ENCODE results near the gene PCNA.

Gene PCNA

GRCh38 chr20:5148581-5148980 lies 28.8 kb upstream of the PCNA start:
- Histone ChIP-seq H3K9me3 (replicated peaks in 1 of 11) (no peaks in the 10 kb centered on the region), H3K27ac (no peak overlapping the region), H3K27me3 (no peaks in the 10 kb centered on the region), H3K9ac (no peak overlapping the region), H3K4me1 (peaks cover 29 to 78% (median 50%) of the 10 kb centered on the region in 10 experiments; a peak in 19 of 20 replicates), H3K4me2 (0 out of 22 replicates have a peak overlapping the region, but pooled peaks of 1 of the 11 experiments have one; percentile 4), H3K4me3 (no peak overlapping the region), H3K36me3 (peaks cover 0 to 22% (median 8%) of the 10 kb centered on the region in 11 experiments; a peak in 14 of 22 replicates), H4K20me1 (peaks cover 6 to 95% (median 30%) of the 10 kb centered on the region in 11 experiments; a peak in 13 of 22 replicates)
- no peak for TF ChIP-seq Cebpa-rat (IDR thresholded peaks at IDR 0.05)

DNA sequence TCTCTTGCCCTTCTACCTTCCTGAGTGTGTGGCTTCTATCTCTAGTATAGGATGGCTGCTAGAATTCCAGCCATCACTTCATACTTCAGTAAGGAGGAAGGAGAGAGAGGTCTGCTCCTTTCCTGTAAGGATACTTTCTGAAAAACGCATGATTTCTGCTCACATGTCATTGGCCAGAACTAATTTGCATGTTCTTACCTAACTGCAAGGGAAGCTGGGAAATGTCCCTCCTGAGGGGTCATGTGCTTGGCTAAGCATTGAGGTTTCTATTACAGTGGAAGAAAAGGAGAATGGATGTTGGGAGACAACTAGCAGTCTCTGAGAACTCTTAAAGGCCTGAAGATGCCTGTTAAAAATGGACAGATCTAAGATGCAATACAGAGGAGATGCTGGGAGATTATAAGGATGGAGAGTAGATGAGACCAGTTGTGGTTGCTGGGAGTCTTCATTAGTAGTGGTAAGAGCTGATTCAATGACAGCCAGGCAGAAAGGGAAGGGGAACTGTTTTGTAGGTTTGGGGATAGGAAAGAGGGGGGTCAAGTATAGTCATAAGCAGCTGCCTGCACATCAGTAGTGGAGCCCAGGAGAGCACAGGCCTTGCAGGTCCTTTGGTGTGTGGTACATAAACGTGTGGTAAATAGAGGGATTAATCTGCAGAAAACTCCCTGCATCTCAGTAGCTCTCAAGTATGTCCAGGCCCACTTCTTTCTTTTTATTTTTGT lies 27.3 kb upstream of the PCNA start:
- TF ChIP-seq Cebpa-rat (IDR thresholded peaks at IDR 0.05), result no peak
- H3K4me3 ChIP-seq, result no peak overlapping the region
- peaks cover 6 to 95% (median 33%) of the 10 kb centered on the region in 11 experiments; a peak in 14 of 22 replicates for H4K20me1 ChIP-seq
- H3K27ac ChIP-seq, result no peak overlapping the region
- no peak overlapping the region for H3K9ac ChIP-seq
- peaks cover 23 to 78% (median 46%) of the 10 kb centered on the region in 10 experiments; a peak in 19 of 20 replicates for H3K4me1 ChIP-seq
- peaks cover 0 to 19% (median 4%) of the 10 kb centered on the region in 11 experiments; a peak in 11 of 22 replicates for H3K36me3 ChIP-seq
- no peaks in the 10 kb centered on the region for H3K27me3 ChIP-seq
- peak overlapping the region in 7 of 11 experiments; percentile 3 to 68 (median 43); a peak in 11 of 22 replicates for H3K4me2 ChIP-seq
- no peaks in the 10 kb centered on the region for H3K9me3 ChIP-seq (replicated peaks in 1 of 11)

DNA sequence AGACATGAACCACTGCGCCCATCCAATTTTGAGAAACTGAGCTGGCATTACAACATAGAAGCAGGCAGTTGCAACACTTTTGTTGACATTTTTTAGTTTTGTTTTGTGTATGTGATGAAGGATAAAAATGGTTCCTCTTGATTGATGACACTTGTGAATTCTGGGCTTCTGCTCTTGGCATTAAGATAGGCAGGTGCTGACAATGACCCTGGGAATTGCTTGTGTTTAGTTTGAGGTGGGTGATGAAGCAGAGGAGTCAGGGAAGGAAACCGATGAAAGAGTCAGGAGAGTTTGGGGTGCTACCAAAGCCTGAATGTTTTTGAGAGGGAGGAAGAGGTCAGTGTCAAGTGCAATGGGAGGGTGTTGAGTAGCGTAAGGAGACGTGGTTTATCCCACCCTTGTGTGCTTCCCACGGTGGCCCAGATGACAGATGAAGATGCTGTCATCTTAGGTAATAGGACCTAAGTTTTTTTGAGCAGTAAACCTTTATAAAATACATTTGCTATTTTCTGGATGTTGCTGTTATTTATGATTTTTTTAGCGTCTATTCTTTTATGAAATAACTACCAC lies 26.4 kb upstream of the PCNA start:
- TF ChIP-seq Cebpa-rat (IDR thresholded peaks at IDR 0.05), result no peak
- Histone ChIP-seq H3K4me2 (peak overlapping the region in 10 of 11 experiments; percentile 0 to 70 (median 20); a peak in 12 of 22 replicates), H3K27ac (peak overlapping the region in 1 of 11 experiments; percentile 18; a peak in 1 of 22 replicates), H3K27me3 (no peaks in the 10 kb centered on the region), H3K9me3 (replicated peaks in 1 of 11) (no peaks in the 10 kb centered on the region), H3K4me3 (no peak overlapping the region), H3K4me1 (peaks cover 19 to 79% (median 42%) of the 10 kb centered on the region in 10 experiments; a peak in 19 of 20 replicates), H3K36me3 (peaks cover 0 to 19% (median 4%) of the 10 kb centered on the region in 11 experiments; a peak in 11 of 22 replicates), H3K9ac (no peak overlapping the region), H4K20me1 (peaks cover 11 to 96% (median 36%) of the 10 kb centered on the region in 11 experiments; a peak in 14 of 22 replicates)

GRCh38 chr20:5145365-5146098 lies 25.8 kb upstream of the PCNA start:
- Histone ChIP-seq H3K4me3 (no peak overlapping the region), H3K9ac (no peak overlapping the region), H3K27me3 (no peaks in the 10 kb centered on the region), H3K36me3 (peaks cover 0 to 19% (median 4%) of the 10 kb centered on the region in 11 experiments; a peak in 11 of 22 replicates), H3K27ac (peak overlapping the region in 1 of 11 experiments; percentile 18; a peak in 1 of 22 replicates), H4K20me1 (peaks cover 11 to 97% (median 37%) of the 10 kb centered on the region in 11 experiments; a peak in 14 of 22 replicates), H3K4me1 (peaks cover 19 to 78% (median 42%) of the 10 kb centered on the region in 10 experiments; a peak in 19 of 20 replicates), H3K9me3 (replicated peaks in 1 of 11) (no peaks in the 10 kb centered on the region), H3K4me2 (peak overlapping the region in 10 of 11 experiments; percentile 0 to 70 (median 20); a peak in 12 of 22 replicates)
- TF ChIP-seq Cebpa-rat (IDR thresholded peaks at IDR 0.05), result no peak

GRCh38 chr20:5143851-5144250 lies 24.1 kb upstream of the PCNA start:
- TF ChIP-seq Cebpa-rat (IDR thresholded peaks at IDR 0.05), result no peak

DNA sequence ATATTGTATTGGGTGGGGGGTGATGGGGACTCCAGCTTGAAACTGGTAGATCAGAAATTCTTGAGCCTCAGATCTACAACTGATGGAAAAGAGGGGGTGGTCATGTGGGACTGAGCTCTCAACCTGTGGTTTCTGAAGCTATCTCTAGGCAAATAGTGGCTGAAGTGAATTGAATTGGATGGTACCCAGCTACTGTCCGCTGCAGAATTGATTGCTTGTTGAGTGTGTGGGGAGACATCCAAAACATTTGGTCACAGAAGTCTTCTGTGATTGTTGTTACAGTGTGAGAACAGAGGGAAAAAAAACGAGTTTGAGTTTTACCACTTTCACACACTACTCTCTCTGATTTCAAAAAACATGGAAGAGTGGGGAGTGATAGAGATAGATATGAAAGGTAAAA lies 21.9 kb upstream of the PCNA start:
- no peak for TF ChIP-seq Cebpa-rat (IDR thresholded peaks at IDR 0.05)
- Histone ChIP-seq H3K9ac (no peak overlapping the region), H3K27me3 (no peaks in the 10 kb centered on the region), H3K4me3 (no peak overlapping the region), H3K27ac (no peak overlapping the region), H3K36me3 (peaks cover 0 to 28% (median 13%) of the 10 kb centered on the region in 11 experiments; a peak in 16 of 22 replicates), H4K20me1 (peaks cover 5 to 97% (median 39%) of the 10 kb centered on the region in 11 experiments; a peak in 15 of 22 replicates), H3K9me3 (replicated peaks in 1 of 11) (no peaks in the 10 kb centered on the region), H3K4me1 (peaks cover 7 to 57% (median 30%) of the 10 kb centered on the region in 10 experiments), H3K4me2 (peak overlapping the region in 8 of 11 experiments; percentile 3 to 78 (median 36); a peak in 8 of 22 replicates)

More at GRCh38 chr20:5143851-5144250, 24.1 kb upstream of the PCNA start:
- Histone ChIP-seq H3K4me3 (no peak overlapping the region), H3K27ac (peak overlapping the region in 5 of 11 experiments; percentile 18 to 64 (median 54); a peak in 9 of 22 replicates), H3K9me3 (replicated peaks in 1 of 11) (no peaks in the 10 kb centered on the region), H3K9ac (no peak overlapping the region), H4K20me1 (peaks cover 7 to 97% (median 45%) of the 10 kb centered on the region in 11 experiments; a peak in 16 of 22 replicates), H3K27me3 (no peaks in the 10 kb centered on the region), H3K36me3 (peaks cover 0 to 17% (median 2%) of the 10 kb centered on the region in 11 experiments; a peak in 12 of 22 replicates), H3K4me1 (peaks cover 19 to 72% (median 42%) of the 10 kb centered on the region in 10 experiments; a peak in 19 of 20 replicates), H3K4me2 (peak overlapping the region in 5 of 11 experiments; percentile 46 to 77 (median 65); a peak in 9 of 22 replicates)

DNA sequence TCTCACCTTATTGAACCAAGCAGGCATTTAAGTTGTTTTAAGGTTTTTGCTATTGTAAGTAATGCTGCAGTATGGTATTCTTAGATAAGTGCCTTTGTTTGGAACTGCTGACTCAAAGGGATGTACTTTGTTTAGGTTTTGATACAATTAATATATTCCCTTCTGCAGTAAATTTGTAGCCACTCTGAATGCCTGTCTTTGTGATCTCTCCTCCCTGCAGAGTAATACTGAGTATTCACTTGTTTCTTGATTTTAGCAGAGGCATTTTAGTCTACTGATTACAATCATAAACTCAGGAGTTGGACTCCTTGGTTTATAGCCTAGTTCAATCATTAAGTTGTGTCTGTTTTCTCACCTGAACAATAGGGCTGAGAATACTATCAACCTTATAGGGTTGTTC lies 20.4 kb upstream of the PCNA start:
- Histone ChIP-seq H3K36me3 (peaks cover 0 to 28% (median 13%) of the 10 kb centered on the region in 11 experiments; a peak in 13 of 22 replicates), H3K4me2 (no peak overlapping the region), H3K9me3 (replicated peaks in 1 of 11) (no peaks in the 10 kb centered on the region), H3K27ac (no peak overlapping the region), H3K9ac (no peak overlapping the region), H3K27me3 (no peaks in the 10 kb centered on the region), H3K4me3 (no peak overlapping the region), H3K4me1 (peaks cover 21 to 56% (median 35%) of the 10 kb centered on the region in 10 experiments), H4K20me1 (peaks cover 11 to 97% (median 53%) of the 10 kb centered on the region in 11 experiments; a peak in 19 of 22 replicates)
- TF ChIP-seq Cebpa-rat (IDR thresholded peaks at IDR 0.05), result no peak

- Histone ChIP-seq H3K27me3 (no peaks in the 10 kb centered on the region), H3K4me2 (peak overlapping the region; percentile 62 to 92 (median 72)), H4K20me1 (peaks cover 13 to 100% (median 56%) of the 10 kb centered on the region in 11 experiments; a peak in 19 of 22 replicates), H3K36me3 (peaks cover 0 to 30% (median 9%) of the 10 kb centered on the region in 11 experiments; a peak in 10 of 22 replicates), H3K9me3 (replicated peaks in 1 of 11) (no peaks in the 10 kb centered on the region), H3K4me1 (peaks cover 25 to 45% (median 37%) of the 10 kb centered on the region in 10 experiments), H3K27ac (peak overlapping the region in 2 of 11 experiments; percentile 15 to 32; a peak in 1 of 22 replicates), H3K4me3 (no peak overlapping the region; a peak in 2 of 20 replicates), H3K9ac (peak overlapping the region in 8 of 11 experiments; percentile 1 to 58 (median 29); a peak in 8 of 22 replicates)
- no peak for TF ChIP-seq Cebpa-rat (IDR thresholded peaks at IDR 0.05)
These were observed 16.3 kb upstream of the PCNA start for GRCh38 chr20:5136096-5136495.

Data from BLaER1 treated with 17β-estradiol and CSF1 and Interleukin-3, amounts not matched to agents 10 nM and 100 nM (cell line).